Nasal cavity respiratory epithelium epithelial cell of viscerocranial mucosa (primary cell): ENCODE results near the gene REPS2. TPM values are rescaled to one million over a fixed set of nuclear protein-coding genes. Genes with fewer than 3 reads are reported as not detected.

Experiments used
- total RNA-seq: library from RNA; depleted of rRNA; stranded (reverse); fragments of >200 nt; gene quantifications from 2 replicates; pipeline ENCODE4 v1.2.3, GENCODE V29; 2014

REPS2 gene
- 0.68 and 3.6 TPM in 2 replicates for total RNA-seq

DNA sequence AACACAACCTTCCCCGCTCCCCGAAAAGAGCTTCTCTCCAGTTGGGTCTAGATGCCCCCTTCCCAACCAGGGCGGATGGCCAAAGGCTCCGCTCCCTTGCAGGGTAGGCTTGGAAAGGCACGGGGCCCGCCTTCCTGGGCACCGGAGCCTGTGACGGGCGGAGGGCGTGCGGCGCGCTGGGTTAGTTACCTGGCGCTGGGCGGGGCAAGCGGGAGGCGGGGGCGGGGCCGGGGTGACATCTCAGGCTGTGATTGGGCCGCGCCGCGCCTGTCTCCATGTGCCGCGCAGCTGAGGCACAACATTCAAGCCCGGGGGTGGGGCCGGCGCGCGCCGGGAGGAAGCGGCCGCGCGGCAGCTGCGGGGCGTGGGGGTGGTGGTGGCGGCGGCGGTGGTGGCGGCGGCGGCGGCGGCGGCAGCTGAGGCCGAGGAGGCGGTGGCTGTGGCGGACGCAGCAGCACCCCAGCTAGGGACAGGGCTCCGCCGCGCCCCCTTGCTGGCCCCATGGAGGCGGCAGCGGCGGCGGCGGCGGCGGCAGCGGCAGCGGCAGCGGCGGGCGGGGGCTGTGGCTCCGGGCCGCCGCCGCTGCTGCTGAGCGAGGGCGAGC, at the start of gene REPS2:
Gene REPS2 (plus strand): TSS at position 298 of the 604 bp plus-strand sequence. CDS start 204 bp downstream, at position 502.

Other genes with a start within 250 kb of the REPS2 start
- 5.8 and 15.3 TPM in 2 replicates for gene CTPS2, start 234.0 kb upstream of the REPS2 start, total RNA-seq
- gene SYAP1, start 227.0 kb upstream of the REPS2 start, total RNA-seq, result 24.3 and 45.8 TPM in 2 replicates
- gene TXLNG, start 160.2 kb upstream of the REPS2 start, total RNA-seq, result 14.4 and 26.6 TPM in 2 replicates
- 108 and 144 TPM in 2 replicates for gene RBBP7, start 76.3 kb upstream of the REPS2 start, total RNA-seq